GM12865 (cell line): ENCODE data around the gene FAM229A.

Source experiments
- DNase-seq: peaks from one replicate; pipeline ENCODE4 v3.0.0; 2010; ENCODE audit warnings: low read depth
- H3K4me3 ChIP-seq: 2 replicates; pipeline ENCODE4 v1.5.1; 2011; ENCODE audit warnings: mild to moderate bottlenecking, low read depth, low read length, control low read depth
- CTCF ChIP-seq: IDR thresholded peaks from 2 replicates; pipeline ENCODE4 v1.5.1; 2011; ENCODE audit warnings: low read length, control low read depth, low read depth, inconsistent platforms; ENCODE audit not compliant: insufficient read depth; ENCODE audit errors: missing control alignments

The FAM229A gene

GRCh38 chr1:32392325-32392724 lies 30.0 kb upstream of the FAM229A start:
- TF ChIP-seq CTCF: no peak
- no peak for DNase-seq
- H3K4me3 ChIP-seq: no peak overlapping the region

- DNase-seq: no peak
- no peak for TF ChIP-seq CTCF
- no peak overlapping the region for H3K4me3 ChIP-seq
These were observed 28.9 kb upstream of the FAM229A start for GRCh38 chr1:32390904-32391870.

- TF ChIP-seq CTCF: no peak
- no peak overlapping the region for H3K4me3 ChIP-seq
- no peak for DNase-seq
These were observed 26.4 kb upstream of the FAM229A start for GRCh38 chr1:32388641-32389040.

GRCh38 chr1:32386676-32387392 lies 24.5 kb upstream of the FAM229A start:
- H3K4me3 ChIP-seq: no peak overlapping the region
- no peak for TF ChIP-seq CTCF
- DNase-seq: no peak

- DNase-seq: no peak
- H3K4me3 ChIP-seq: no peak overlapping the region
- TF ChIP-seq CTCF: no peak
These were observed 17.8 kb upstream of the FAM229A start for GRCh38 chr1:32380057-32380456.

GRCh38 chr1:32377541-32378220 lies 15.4 kb upstream of the FAM229A start:
- DNase-seq: no peak
- no peak for TF ChIP-seq CTCF
- H3K4me3 ChIP-seq: no peak overlapping the region
